ENCODE results near the gene ADAMTS5. TPM values are rescaled to one million over a fixed set of nuclear protein-coding genes. Genes with fewer than 3 reads are reported as not detected.

ADAMTS5 gene
- total and polyA plus RNA-seq, 2 of the 8 experiments (the other 6 are each of a cell fraction or from before 2014, with no cell fraction given): 0.20 to 1.1 TPM

- no peak for FAIRE-seq
- H2BK120ac ChIP-seq (replicated peaks; ENCODE audit: low read depth, low read length): no peak overlapping the region
- no peak overlapping the region for H4K5ac ChIP-seq (ENCODE audit: insufficient read length, low read depth, low read length)
- no peaks in the 10 kb centered on the region; the same call in 1 of the 2 replicates for H3K23me2 ChIP-seq (ENCODE audit: low read depth, low read length)
- no peaks in the 10 kb centered on the region for H3K36me3 ChIP-seq (ENCODE audit: control insufficient read depth in 2 of 4, insufficient read depth in 4 of 4, low read length in 3 of 4)
- no peak overlapping the region for H2BK20ac ChIP-seq (ENCODE audit: low read length)
- H3K79me2 ChIP-seq (ENCODE audit: control insufficient read depth in 1 of 2, insufficient read depth in 2 of 2, low read length in 2 of 2): no peaks in the 10 kb centered on the region
- no peak overlapping the region for H4K91ac ChIP-seq (replicated peaks; ENCODE audit: insufficient read length, low read length)
- H4K8ac ChIP-seq (ENCODE audit: extremely low read depth, insufficient read depth, low read length): no peak overlapping the region
- H3K4ac ChIP-seq (replicated peaks; ENCODE audit: insufficient read length, low read depth, low read length): no peak overlapping the region
- no peak overlapping the region for H2BK15ac ChIP-seq (ENCODE audit: low read length)
- POLR2A ChIA-PET (ENCODE audit: partially characterized antibody): no interaction called here
- CTCF ChIA-PET (ENCODE audit: partially characterized antibody): interaction anchor here (1.0 to 2.3 kb wide), 2 partner anchors 34 to 47 kb away, joined by 4 to 9 read pairs; no protein-coding TSS in a partner anchor
- H3K9ac ChIP-seq (replicated peaks in 1 of 4; ENCODE audit: extremely low read depth in 1 of 4, low read depth in 3 of 4, low read length in 3 of 4): no peak overlapping the region
- H3K4me3 ChIP-seq (ENCODE audit: extremely low read depth in 1 of 4, insufficient read depth in 2 of 4, low read depth in 3 of 4, low read length in 4 of 4): no peak overlapping the region
- H3K27ac ChIP-seq (ENCODE audit: low read depth, low read length): no peak overlapping the region
- no peak overlapping the region for H3K4me2 ChIP-seq (ENCODE audit: insufficient read depth in 1 of 2, low read depth in 2 of 2, low read length in 2 of 2)
- no peak overlapping the region for H3K14ac ChIP-seq (ENCODE audit: insufficient read length)
- no peaks in the 10 kb centered on the region for H3K79me1 ChIP-seq (ENCODE audit: low read depth, low read length)
- H3K9me3 ChIP-seq (ENCODE audit: insufficient read depth in 2 of 2, low read depth in 1 of 2, low read length in 1 of 2): no peaks in the 10 kb centered on the region
- H2AK5ac ChIP-seq (ENCODE audit: low read depth, low read length): no peak overlapping the region
- H3K56ac ChIP-seq (replicated peaks; ENCODE audit: insufficient read length, low read depth, low read length): no peak overlapping the region
- no peak for DNase-seq (ENCODE audit: low read depth in 1 of 2, low spot score in 2 of 2)
- H2BK12ac ChIP-seq (ENCODE audit: low read depth, low read length): no peak overlapping the region
- H2BK5ac ChIP-seq (ENCODE audit: low read depth, low read length): no peak overlapping the region
- H3K27me3 ChIP-seq (replicated peaks in 1 of 4; ENCODE audit: control insufficient read depth in 3 of 4, extremely low read depth in 1 of 4, insufficient read depth in 3 of 4, low read length in 3 of 4): no peaks in the 10 kb centered on the region
- no peak overlapping the region for H3K18ac ChIP-seq (ENCODE audit: extremely low read depth, low read length)
- H3K23ac ChIP-seq (ENCODE audit: insufficient read length): no peak overlapping the region
- H3K4me1 ChIP-seq (replicated peaks in 1 of 4; ENCODE audit: control insufficient read depth in 3 of 4, insufficient read depth in 4 of 4, low read length in 3 of 4): peaks cover 0 to 8% (median 3%) of the 10 kb centered on the region in 4 experiments; a peak in 3 of 7 replicates
- H4K20me1 ChIP-seq (replicated peaks in 1 of 2; ENCODE audit: control insufficient read depth in 1 of 2, insufficient read depth in 2 of 2, low read length in 2 of 2): no peaks in the 10 kb centered on the region
- H2AFZ ChIP-seq (ENCODE audit: low read length): no peak overlapping the region
- TF ChIP-seq POLR2AphosphoS5 (IDR thresholded peaks at IDR 0.05; ENCODE audit: low read depth, low read length) (no peak), ATF3 (IDR thresholded peaks at IDR 0.05; ENCODE audit: insufficient read depth, low read depth, low read length) (no peak), CEBPB (IDR thresholded peaks at IDR 0.05; ENCODE audit: low read depth, low read length) (no peak), KDM4A (IDR thresholded peaks at IDR 0.05; ENCODE audit: low read depth, low read length, severe bottlenecking) (no peak), USF2 (IDR thresholded peaks at IDR 0.05; ENCODE audit: low read length) (no peak), CHD2 (IDR thresholded peaks at IDR 0.05; ENCODE audit: low read length) (no peak), EP300 (IDR thresholded peaks at IDR 0.05; ENCODE audit: borderline replicate concordance in 1 of 2, low read depth in 2 of 2, low read length in 2 of 2) (no peak), NRF1 (IDR thresholded peaks at IDR 0.05; ENCODE audit: low read depth, low read length) (no peak), SIN3A (conservative IDR thresholded peaks at IDR 0.05 in 1 of 2, IDR thresholded peaks at IDR 0.05 in 1 of 2; ENCODE audit: low read depth in 1 of 2, low read length in 2 of 2) (no peak), NANOG (IDR thresholded peaks at IDR 0.05; ENCODE audit: insufficient read depth, low read depth, low read length, poor library complexity, severe bottlenecking) (no peak), SIRT6 (IDR thresholded peaks at IDR 0.05; ENCODE audit: low read length) (no peak), HDAC2 (IDR thresholded peaks at IDR 0.05; ENCODE audit: borderline replicate concordance in 1 of 2, low read depth in 2 of 2, low read length in 2 of 2) (no peak), CBX5 (IDR thresholded peaks at IDR 0.05; ENCODE audit: low read depth, low read length) (no peak)
Observed at GRCh38 chr21:26914557-26914956, 52.3 kb downstream of the ADAMTS5 start.

Data from H1 (cell line).